GM21423 (cell line): ENCODE results near the gene FSIP1.

Experiments used
- ATAC-seq: cut with Tn5 transposase; IDR thresholded peaks from one replicate; pipeline ENCODE4 v1.9.1; 2021; ENCODE audit warnings: mild to moderate bottlenecking, moderate library complexity; ENCODE audit not compliant: unreplicated experiment

FSIP1 gene

GRCh38 chr15:39792844-39793335 is 10.2 kb upstream of the FSIP1 start:
- ATAC-seq: no peak

GRCh38 chr15:39792025-39792843 is 9.6 kb upstream of the FSIP1 start:
- ATAC-seq: no peak

- ATAC-seq: no peak
These were observed 7.1 kb upstream of the FSIP1 start for GRCh38 chr15:39789736-39790135.

- no peak for ATAC-seq
These were observed 6.3 kb upstream of the FSIP1 start for GRCh38 chr15:39788800-39789565.

- ATAC-seq: no peak
These were observed 5.5 kb upstream of the FSIP1 start for GRCh38 chr15:39788108-39788507.

- ATAC-seq: no peak
These were observed 4.8 kb upstream of the FSIP1 start for GRCh38 chr15:39787479-39787878.

- ATAC-seq: no peak
These were observed 3.9 kb upstream of the FSIP1 start for GRCh38 chr15:39786447-39787056.

- ATAC-seq: no peak
These were observed 3.2 kb upstream of the FSIP1 start for GRCh38 chr15:39785841-39786240.

- ATAC-seq: no peak
These were observed 2.5 kb upstream of the FSIP1 start for GRCh38 chr15:39785139-39785538.

- no peak for ATAC-seq
These were observed 2.0 kb upstream of the FSIP1 start for GRCh38 chr15:39784638-39785037.

- no peak for ATAC-seq
These were observed 1.5 kb upstream of the FSIP1 start for GRCh38 chr15:39784125-39784524.

- ATAC-seq: no peak
These were observed 691 bp upstream of the FSIP1 start for GRCh38 chr15:39783244-39783820.

- ATAC-seq: no peak
These were observed 706 bp downstream of the FSIP1 start for GRCh38 chr15:39781967-39782302.

GRCh38 chr15:39781147-39781966 is 1.3 kb downstream of the FSIP1 start:
- no peak for ATAC-seq

GRCh38 chr15:39778021-39778420 is 4.6 kb downstream of the FSIP1 start:
- no peak for ATAC-seq

- ATAC-seq: no peak
These were observed 5.1 kb downstream of the FSIP1 start for GRCh38 chr15:39777496-39777895.

- no peak for ATAC-seq
These were observed 6.6 kb downstream of the FSIP1 start for GRCh38 chr15:39776068-39776467.

GRCh38 chr15:39774688-39775267 is 7.9 kb downstream of the FSIP1 start:
- no peak for ATAC-seq

- ATAC-seq: no peak
These were observed 11.6 kb downstream of the FSIP1 start for GRCh38 chr15:39770748-39771689.
